Activated CD4-positive, alpha-beta T cell treated with anti-CD3 and anti-CD28 coated beads, Interleukin-2, amount 50 U/mL, for 1 hour (primary cell): ENCODE measurements around the gene GPR35.

Experiments
- DNase-seq: peaks from one replicate; pipeline ENCODE4 v3.0.0-alpha.2; 2020

The GPR35 gene

DNA sequence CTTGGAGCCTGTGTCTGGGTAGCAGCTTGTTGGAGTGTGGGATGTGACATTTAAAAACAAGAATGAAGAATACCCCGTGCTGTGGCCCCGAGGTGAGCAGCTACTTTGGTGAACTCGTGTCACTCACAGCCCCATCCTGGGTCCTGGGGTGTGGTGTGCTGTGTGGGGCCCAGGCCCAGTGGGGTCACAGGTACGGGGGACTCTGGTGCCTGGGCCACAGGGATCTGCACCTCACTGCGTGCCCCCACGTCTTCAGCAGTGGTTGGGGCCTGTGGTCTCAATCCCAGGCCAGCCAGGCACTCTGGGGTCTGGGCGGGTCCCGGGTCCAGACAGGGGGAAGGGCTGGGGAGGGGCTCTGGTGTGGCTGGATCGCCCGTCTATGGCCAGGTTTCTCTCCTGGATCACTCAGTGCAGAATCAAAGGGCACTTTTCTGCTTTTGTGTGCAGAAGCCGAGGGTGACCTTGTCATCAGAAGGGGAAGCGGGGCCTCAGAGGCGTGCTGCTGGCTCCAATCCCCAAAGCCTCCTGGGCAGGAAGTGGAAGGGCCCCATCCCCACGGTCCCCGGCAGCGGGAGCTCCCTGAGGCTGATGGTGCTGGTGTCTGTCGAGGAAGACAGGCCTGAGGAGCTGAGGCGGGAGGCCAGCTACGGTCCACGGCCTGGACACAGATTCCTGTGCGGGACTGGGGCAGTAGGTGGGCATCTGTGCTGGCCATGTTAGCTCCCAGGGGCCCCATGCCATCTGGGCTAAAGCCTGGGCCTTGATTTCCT lies 1.4 kb downstream of the GPR35 start:
- DNase-seq, result no peak

DNA sequence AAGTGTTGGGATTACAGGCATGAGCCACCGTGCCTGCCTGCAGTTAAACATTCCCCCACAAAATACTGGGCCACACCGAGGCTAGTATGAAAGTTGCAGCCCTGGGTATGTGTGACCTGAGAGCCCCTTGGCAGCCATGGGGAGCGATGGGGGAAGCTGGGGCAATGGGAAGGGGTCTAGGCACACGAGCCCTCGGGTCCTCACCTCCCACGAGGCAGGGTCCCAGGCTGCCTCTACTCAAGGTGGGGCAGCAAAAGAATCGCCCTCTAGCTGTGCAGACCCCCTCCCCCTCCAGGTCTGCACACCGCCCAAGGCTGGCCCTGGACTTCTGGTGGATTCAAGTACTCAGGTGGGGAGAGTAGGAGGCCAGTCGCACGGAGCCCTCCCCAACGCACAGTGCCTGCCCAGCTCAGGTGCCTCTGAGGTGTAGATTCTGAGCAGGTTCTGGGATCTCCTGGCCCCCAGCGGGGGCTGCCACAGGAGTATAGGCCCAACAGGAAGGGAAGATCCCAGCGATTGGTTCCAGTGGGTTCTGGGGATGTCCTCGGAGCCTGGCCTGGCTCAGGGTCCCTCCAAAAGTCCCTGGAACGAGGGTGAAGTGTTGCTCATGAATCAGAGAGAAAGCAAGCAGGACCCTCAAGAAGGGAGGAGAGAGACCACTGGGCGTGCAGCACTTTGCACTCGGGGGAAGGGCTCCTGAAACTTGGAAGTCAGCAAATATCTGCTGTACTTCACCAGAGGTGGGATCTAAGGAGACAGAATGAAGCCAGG lies 2.6 kb downstream of the GPR35 start:
- no peak for DNase-seq

DNA sequence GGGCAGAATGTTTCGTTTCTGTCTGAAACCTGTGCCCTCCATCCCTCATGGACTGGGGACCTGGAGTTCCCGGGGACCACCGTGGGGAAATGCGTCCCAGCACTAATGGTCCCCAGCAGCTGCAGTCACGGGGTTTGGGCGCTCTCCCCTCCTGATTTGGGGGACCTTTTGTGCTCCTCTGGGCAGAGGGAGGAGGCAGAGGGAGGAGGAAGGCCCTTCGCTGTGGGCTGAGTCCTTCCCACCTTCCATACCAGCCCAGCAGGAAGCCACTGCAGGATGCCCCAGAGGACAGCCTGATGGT lies 3.2 kb downstream of the GPR35 start:
- DNase-seq, result no peak

DNA sequence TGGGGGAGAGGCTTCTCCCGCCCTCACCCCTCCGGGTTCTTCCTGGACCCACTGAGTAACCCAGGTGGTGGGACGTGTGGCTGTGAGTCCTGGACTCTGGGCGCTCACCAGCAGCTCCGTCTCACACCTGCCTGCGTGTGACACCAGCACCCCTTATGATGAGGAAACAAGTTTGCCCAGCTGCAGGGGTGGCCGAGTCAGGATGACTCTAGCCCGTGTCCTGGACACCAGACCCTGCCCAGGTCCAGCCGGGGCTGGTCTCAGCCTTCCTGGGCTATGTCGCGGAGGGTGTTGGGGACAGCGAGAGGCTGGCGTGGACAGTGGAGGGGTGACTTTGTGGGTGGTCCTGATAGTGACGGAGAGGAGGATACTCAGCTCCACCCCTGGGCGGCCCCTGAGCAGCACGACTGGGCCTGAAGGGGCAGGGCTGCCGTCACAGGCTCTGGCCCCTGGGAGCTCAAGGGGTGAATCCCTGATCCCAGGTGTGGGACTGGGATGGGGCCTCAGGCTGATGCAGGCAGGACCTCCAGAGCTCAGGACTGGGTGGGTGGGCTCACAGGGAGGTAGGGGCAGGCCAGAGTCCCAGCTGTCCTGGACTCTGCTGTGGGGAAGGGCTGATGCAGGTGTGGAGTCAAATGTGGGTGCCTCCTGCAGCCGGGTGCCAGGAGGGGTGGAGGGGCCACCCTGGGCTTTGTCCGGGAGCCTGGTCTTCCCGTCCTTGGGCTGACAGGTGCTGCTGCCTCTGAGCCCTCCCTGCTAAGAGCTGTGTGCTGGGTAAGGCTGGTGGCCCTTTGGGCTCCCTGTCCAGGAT lies 3.7 kb downstream of the GPR35 start:
- DNase-seq, result no peak

DNA sequence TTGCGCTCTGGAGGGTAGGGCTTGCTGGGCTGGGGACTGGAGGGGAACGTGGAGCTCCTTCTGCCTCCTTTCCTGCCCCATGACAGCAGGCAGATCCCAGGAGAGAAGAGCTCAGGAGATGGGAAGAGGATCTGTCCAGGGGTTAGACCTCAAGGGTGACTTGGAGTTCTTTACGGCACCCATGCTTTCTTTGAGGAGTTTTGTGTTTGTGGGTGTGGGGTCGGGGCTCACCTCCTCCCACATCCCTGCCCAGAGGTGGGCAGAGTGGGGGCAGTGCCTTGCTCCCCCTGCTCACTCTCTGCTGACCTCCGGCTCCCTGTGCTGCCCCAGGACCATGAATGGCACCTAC lies 4.3 kb downstream of the GPR35 start:
- DNase-seq, result no peak

DNA sequence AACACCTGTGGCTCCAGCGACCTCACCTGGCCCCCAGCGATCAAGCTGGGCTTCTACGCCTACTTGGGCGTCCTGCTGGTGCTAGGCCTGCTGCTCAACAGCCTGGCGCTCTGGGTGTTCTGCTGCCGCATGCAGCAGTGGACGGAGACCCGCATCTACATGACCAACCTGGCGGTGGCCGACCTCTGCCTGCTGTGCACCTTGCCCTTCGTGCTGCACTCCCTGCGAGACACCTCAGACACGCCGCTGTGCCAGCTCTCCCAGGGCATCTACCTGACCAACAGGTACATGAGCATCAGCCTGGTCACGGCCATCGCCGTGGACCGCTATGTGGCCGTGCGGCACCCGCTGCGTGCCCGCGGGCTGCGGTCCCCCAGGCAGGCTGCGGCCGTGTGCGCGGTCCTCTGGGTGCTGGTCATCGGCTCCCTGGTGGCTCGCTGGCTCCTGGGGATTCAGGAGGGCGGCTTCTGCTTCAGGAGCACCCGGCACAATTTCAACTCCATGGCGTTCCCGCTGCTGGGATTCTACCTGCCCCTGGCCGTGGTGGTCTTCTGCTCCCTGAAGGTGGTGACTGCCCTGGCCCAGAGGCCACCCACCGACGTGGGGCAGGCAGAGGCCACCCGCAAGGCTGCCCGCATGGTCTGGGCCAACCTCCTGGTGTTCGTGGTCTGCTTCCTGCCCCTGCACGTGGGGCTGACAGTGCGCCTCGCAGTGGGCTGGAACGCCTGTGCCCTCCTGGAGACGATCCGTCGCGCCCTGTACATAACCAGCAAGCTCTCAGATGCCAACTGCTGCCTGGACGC lies 4.9 kb downstream of the GPR35 start:
- DNase-seq, result no peak

DNA sequence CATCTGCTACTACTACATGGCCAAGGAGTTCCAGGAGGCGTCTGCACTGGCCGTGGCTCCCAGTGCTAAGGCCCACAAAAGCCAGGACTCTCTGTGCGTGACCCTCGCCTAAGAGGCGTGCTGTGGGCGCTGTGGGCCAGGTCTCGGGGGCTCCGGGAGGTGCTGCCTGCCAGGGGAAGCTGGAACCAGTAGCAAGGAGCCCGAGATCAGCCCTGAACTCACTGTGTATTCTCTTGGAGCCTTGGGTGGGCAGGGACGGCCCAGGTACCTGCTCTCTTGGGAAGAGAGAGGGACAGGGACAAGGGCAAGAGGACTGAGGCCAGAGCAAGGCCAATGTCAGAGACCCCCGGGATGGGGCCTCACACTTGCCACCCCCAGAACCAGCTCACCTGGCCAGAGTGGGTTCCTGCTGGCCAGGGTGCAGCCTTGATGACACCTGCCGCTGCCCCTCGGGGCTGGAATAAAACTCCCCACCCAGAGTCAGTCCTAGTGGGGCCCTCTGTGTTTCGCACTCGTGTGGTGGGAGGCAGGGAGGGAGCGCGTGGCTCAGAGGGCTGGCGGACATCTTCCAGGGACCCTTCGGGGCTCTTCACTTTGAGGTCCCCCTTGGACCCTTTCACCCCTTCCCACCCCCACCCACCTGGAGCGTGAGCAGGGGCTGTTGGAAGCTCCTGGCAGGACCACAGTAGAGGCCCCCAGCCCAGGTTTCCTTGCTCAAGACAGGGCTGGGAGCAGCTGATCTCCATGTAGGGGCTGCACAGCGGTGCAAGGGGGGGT lies 5.7 kb downstream of the GPR35 start:
- DNase-seq, result no peak

DNA sequence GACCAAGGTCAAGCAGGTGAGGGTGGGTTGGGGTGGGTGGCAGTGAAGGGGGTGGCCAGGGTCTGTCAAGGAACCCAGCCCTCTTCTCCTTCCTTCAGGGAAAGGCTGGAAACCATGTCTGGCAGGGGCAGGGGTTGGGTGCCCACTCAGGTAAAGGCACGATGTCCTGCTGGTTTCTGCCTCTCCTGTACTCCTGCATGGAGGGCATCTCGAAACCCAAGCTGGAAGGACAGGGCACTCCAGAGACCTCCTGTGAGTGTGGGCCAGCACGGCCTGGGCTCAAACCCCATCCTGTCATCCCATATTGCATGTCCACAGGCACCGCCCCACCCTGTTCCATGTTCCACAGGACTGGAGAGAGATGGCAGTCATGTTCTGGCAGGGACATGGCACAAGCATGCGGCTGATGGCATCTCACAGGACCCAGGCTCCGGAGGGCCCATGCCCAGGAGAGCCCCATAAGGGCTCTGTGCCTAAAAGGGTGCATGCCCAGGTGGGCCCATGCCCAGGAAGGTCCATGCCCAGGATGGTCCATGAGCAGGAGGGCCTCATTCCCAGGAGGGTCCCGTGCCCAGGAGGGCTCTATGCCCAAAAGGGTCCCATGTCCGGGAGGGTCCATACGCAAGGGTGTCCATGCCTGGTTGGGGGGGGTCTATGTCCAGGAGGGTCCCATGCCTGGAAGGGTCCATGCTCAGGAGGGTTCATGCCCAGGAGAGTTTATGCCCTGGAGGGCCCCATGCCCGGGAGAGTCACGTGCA lies 6.4 kb downstream of the GPR35 start:
- DNase-seq, result no peak

DNA sequence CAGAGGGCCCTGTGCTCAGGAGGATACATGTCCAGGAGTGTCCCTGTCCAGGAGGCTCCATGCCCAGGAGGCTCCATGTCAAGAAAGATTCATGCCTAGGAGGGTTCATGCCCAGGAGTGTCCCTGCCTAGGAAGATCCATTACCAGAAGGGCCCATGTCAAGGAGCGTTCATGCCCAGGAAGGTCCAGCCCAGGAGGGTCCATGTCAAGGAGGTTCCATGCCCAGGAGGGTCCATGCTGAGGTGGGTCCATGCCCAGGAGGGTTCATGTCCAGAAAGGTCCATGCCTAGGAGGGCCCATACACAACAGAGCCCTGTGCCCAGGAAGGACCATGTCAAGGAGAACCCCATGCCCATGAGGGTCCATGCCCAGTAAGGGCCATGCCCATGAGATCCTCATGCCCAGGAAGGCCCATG lies 7.0 kb downstream of the GPR35 start:
- DNase-seq, result no peak

DNA sequence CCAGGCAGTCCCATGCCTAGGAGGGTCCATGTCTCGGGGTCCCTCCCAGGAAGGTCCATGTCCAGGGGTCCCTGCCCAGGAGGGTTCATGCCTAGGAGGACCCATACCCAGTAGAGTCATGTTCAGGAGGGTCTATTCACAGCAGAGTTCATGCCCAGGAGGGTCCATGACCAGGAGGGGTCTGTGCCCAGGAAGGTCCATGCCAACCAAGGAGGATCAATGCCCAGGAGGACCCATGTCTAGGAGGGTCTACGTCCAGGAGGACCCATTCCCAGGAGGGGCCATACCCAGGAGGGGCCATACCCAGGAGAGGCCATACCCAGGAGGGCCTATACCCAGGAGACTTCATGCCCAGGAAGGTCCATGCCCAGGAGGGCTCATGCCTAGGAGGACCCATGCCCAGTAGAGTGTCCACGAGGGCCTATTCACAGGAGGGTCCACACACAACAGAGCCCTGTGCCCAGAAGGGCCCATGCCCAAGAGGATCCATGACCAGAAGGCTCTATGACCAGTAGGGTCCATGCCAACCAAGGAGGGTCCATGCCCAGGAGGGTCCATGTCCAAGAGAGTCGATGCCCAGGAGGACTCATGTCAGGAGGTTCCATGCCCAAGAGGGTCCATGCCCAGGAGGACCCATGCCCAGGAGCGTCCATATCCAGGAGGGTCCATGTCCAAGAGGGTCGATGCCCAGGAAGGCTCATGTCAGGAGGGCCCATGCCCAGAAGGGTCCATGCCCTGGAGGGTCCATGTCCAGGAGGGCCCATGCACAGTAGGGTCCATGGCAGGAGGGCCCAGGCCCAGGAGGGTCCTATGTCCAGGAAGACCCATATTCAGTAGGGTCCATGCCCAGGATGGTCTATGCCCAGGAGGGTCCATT lies 10.1 kb downstream of the GPR35 start:
- no peak for DNase-seq

DNA sequence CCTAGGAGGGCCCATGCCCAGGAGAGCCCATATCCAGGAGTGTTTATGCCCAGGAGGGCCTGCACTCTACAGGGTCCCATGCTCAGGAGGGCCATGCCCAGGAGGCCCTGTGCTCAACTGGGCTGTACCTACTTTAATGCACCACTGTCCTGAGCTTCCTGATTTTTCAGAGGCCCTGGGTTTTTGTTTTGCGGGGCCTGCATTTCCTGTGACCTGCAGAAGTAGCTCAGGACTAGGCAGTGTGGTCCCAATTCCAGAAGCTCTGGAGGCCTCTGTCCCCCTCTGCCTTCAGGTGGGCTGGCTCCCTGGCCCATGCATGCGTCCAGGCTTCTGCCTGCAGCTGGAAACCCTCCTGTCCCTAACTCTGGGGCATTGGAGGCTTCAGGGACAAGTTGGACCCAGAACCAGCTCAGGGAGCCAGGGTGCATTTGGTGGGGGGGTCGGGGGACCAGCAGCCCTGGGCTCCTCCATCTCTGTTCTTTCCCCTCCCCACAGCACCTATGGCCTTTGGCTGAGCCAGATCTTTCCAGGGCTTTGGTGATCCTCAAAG lies 10.8 kb downstream of the GPR35 start:
- DNase-seq, result no peak

DNA sequence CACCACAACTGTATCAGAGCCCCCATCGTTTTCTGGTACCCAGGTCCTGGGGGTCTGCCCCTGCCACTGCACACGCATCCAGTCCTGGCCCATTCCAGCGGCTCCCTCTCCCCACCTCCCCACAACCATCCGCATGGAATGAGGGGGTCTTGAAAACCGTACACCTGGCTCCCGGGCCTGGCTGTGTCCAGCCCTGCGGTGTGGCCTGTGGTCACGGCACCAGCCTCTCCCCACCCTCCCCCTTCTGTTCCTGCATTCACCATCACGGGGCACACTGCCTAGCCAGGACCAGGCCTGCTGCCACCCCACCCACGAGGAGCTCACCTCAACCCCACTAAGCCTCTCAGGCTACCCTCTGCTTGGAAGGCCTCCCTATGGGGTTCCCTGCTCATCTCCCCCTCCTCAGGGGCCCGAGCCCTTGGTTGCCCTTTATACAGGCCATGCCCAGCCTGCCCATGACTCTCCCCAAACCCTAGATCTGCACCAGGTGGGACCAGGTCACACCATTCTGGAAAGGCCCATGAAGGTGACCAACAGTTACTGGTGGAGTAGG lies 11.4 kb downstream of the GPR35 start:
- DNase-seq, result no peak

DNA sequence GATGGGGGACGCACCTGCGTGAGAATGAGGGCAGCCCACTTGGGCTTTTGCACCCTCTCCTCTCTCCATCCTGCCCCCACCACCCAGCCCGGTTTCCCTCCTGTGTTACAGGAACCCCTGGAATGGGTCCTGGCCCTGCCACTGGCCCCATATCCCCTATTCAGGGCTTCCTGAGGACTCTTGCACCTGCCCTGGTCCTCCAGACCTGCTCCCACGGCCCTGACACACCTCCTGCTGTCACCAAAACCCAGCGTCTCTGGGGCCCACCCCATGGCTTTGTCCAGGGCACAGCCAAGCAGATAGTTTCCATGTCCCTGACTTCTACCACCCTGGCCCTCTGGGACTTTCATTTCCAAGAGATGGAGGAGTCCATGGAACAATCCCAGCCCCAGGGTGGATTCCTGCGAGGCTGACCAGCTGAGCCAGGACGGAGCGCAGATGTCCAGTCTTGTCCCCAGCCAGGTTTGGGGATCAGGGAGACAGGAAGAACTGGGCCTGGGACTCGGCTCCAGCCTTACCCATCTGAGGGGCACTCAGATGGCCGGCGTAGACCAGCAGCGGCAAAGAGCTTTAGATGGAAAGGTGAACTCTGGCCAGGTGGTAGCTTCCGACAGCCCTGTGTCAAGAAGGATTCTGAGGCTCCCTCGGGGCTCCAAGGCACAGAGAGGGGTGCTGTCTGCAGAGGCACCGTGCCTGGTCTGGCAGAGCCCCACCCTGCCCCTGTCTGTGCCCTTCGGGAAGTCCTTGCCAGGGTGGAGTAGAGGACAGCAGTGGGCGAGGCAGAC lies 12.0 kb downstream of the GPR35 start:
- no peak for DNase-seq

DNA sequence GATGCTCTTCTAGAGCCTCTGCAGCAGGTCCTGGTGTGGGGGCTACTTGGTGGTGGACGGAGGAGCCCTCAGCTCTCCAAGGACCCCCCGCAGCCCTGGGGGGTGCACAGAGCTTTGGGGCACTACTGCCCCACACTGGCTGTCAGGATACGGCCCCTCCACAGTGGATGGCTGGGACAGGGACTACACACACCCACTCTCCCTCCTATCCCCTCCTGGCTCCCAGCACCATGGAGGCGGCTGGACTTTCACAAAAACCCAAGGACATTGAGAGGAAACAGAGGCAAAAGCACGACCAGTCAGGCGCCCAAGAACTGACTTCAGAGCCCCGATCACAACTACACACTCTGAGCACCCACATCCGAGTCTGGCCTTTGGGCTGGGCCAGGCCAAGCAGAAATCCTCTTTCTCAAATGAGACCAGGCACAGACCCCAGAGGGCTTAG lies 12.6 kb downstream of the GPR35 start:
- DNase-seq, result no peak

DNA sequence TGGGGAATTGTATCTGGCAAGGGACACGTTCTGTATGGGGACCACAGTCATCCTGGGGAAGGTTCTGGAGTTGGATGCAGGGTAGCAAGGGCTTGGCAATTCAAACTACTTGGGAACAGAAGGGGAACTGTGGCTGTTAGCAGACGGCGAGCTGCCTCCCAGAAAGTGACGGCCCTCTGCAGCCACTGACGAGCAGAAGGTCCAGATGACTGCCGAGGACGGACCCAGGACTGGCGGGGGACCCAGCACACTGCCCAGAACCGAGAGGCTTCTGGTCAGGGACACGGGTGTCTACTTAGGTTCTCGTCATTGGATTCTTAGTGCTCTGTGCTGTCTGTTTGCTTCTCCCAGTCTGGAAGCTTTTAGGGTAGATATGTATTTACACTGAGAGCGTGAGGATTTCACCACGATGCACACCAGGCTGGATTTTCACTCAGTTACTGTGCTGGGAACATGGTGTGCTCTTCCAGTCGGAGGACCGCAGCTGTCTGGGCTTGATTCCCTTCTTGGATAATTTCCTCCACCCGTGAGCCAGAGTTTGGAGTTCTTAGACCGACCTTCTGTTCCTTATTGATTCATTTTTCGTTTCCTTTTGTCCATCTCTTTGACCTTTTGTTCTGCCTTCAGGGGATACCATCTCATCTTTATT lies 13.4 kb downstream of the GPR35 start:
- DNase-seq, result no peak

DNA sequence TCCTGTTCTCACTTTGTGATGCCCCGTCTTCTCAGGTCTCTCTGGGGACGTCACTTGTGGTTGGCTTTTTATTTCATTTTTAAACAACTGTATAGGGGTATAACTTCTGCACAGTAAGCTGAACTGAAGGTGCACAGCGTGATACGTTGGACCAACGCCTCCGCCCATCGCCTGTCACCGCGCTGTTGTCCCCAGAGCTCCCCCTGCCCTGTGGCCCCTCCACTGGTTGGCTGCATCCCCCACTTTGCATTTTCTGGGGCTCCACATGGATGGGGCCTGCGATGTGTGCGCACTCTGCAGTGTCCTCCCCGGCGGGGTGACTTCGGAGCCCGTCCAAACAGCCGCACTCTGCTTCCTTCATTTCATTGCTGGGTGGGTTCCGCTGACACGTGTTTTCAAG lies 14.3 kb downstream of the GPR35 start:
- no peak for DNase-seq

DNA sequence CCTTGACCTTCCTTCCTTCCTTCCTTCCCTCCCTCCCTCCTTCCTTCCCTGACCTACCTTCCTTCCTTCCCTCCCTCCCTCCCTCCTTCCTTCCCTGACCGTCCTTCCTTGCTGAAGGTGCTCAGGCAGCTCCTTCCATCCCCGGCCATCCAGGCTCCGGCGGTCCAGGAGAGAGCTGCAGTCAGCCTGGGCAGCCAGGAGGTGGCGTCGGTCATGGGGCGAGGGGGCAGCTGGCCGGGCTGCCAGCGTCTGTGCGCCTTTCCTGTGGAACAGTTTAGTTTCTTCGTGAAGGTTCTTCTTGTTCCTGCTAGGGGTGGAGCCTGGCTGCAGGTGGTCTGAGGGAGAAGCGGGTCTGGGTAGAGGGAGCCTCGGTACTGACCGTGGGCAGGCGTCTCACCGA lies 15.7 kb downstream of the GPR35 start:
- DNase-seq, result no peak

DNA sequence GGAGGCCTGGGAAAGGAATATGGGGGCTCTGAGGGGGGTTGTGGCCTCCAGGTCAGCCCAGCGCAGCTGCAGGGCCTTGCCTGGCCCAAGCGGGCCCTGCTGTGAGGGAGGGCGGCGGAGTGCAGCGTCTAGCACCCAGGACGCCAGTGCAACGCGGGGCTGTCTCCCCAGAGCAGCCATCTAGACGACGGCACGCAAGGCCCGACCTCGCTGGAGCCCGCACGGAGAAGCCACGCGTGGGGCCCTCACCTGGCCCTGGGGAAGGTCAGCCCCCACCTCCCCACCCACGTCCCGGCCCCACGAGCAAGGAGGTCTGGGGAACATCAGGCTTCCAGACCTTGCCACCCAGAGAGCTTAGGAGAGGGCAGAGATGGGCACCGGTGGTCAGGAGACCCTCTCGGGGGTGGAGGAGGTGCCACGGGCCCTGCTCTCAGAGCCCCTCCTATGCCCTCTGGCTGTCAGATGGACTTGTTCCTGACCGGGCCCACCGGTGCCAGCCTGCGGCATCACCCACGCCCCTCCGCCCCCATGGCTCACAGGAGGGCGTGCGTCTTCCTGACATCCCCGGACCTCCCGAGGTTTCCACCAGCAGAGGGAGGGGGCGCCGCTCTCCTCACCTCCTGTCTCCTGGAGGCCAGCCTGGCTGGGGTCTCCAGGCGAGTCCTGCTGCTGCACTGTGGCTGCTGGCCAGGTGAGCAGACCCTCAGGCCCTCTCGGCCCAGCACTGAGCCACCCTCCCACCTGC lies 17.0 kb downstream of the GPR35 start:
- no peak for DNase-seq
